GM23338 (cell line): ENCODE results near the gene THSD7A. TPM values are rescaled to one million over a fixed set of nuclear protein-coding genes. Genes with fewer than 3 reads are reported as not detected.

Source experiments
- ATAC-seq: fragments of 200-7000 bp; cut with Tn5 transposase; 3 replicates; pipeline ENCODE4 v1.9.1; 2020
- DNase-seq: peaks from one replicate; pipeline ENCODE4 v3.0.0-alpha.2; 2015; ENCODE audit warnings: low spot score
- H2AFZ ChIP-seq: fragments of 200-600 bp; sonication (generic); 2 replicates; pipeline ENCODE4 v1.8.0; 2016; ENCODE audit warnings: antibody characterized with exemption, mild to moderate bottlenecking, moderate library complexity
- H3F3A ChIP-seq: fragments of 200-600 bp; sonication (generic); replicated peaks from 2 replicates; pipeline ENCODE4 v1.8.0; 2017; ENCODE audit warnings: antibody characterized with exemption, mixed run types, low read depth
- H3K27ac ChIP-seq: fragments of 200-600 bp; sonication (generic); 2 replicates; pipeline ENCODE4 v1.6.1; 2016; ENCODE audit warnings: low read depth
- H3K27me3 ChIP-seq: fragments of 200-600 bp; sonication (generic); 2 replicates; pipeline ENCODE4 v1.8.0; 2016; ENCODE audit warnings: mild to moderate bottlenecking, mixed run types, moderate library complexity; ENCODE audit not compliant: insufficient read depth
- H3K36me3 ChIP-seq: fragments of 200-600 bp; sonication (generic); 2 replicates; pipeline ENCODE4 v1.8.0; 2016; ENCODE audit warnings: mild to moderate bottlenecking; ENCODE audit not compliant: insufficient read depth
- H3K4me1 ChIP-seq: fragments of 200-600 bp; sonication (generic); 2 replicates; pipeline ENCODE4 v1.8.0; 2016; ENCODE audit warnings: mild to moderate bottlenecking, moderate library complexity; ENCODE audit not compliant: insufficient read depth
- H3K4me2 ChIP-seq: fragments of 200-600 bp; sonication (generic); 2 replicates; pipeline ENCODE4 v1.7.1; 2017; ENCODE audit warnings: mixed run types
- H3K4me3 ChIP-seq: fragments of 200-600 bp; sonication (generic); 2 replicates; pipeline ENCODE4 v1.6.1; 2016; ENCODE audit warnings: mixed run types
- H3K79me2 ChIP-seq: fragments of 200-600 bp; sonication (generic); replicated peaks from 2 replicates; pipeline ENCODE4 v1.8.0; 2017; ENCODE audit warnings: mild to moderate bottlenecking; ENCODE audit not compliant: insufficient read depth
- H3K9me2 ChIP-seq: fragments of 200-600 bp; sonication (generic); 2 replicates; pipeline ENCODE4 v1.8.0; 2017; ENCODE audit not compliant: insufficient read depth
- H4K20me1 ChIP-seq: fragments of 200-600 bp; sonication (generic); replicated peaks from 2 replicates; pipeline ENCODE4 v1.8.0; 2017; ENCODE audit warnings: mild to moderate bottlenecking; ENCODE audit not compliant: insufficient read depth
- H3K27ac Mint-ChIP-seq: 2 replicates; pipeline ENCODE4 v1.8.0; 2020; ENCODE audit warnings: inconsistent platforms, mild to moderate bottlenecking, moderate library complexity, mixed read lengths
- H3K27me3 Mint-ChIP-seq: 3 replicates; pipeline ENCODE4 v1.8.0; 2022; ENCODE audit warnings: low read depth, mild to moderate bottlenecking, moderate library complexity, mixed read lengths, inconsistent platforms; ENCODE audit not compliant: insufficient read depth, poor library complexity
- H3K36me3 Mint-ChIP-seq: 3 replicates; pipeline ENCODE4 v1.8.0; 2021; ENCODE audit warnings: low read depth, mild to moderate bottlenecking, inconsistent platforms, moderate library complexity, mixed read lengths
- H3K4me1 Mint-ChIP-seq: 3 replicates; pipeline ENCODE4 v1.8.0; 2020; ENCODE audit warnings: mild to moderate bottlenecking, inconsistent platforms, mixed read lengths
- H3K4me3 Mint-ChIP-seq: 3 replicates; pipeline ENCODE4 v1.8.0; 2021; ENCODE audit warnings: moderate library complexity, mild to moderate bottlenecking, inconsistent platforms, mixed read lengths
- H3K9me3 Mint-ChIP-seq: 3 replicates; pipeline ENCODE4 v1.8.0; 2020; ENCODE audit warnings: moderate library complexity, mild to moderate bottlenecking, inconsistent platforms, mixed read lengths
- CREB1 ChIP-seq: fragments of 250-450 bp; sonication (Bioruptor Pico); IDR thresholded peaks from 2 replicates; pipeline ENCODE4 v1.5.0; 2020; ENCODE audit warnings: low read depth, mild to moderate bottlenecking, moderate library complexity
- CTCF ChIP-seq, 2 experiments: fragments of 200-600 bp in 1 of 2; sonication (generic) in 1 of 2; conservative IDR thresholded peaks; 2 replicates each; pipeline versions ENCODE4 v1.5.1 to v1.6.1; 2016 to 2017; ENCODE audit warnings: antibody characterized with exemption in 2 of 2, low read depth in 2 of 2, mild to moderate bottlenecking in 2 of 2, moderate library complexity in 1 of 2
- NANOG ChIP-seq: IDR thresholded peaks from 2 replicates; pipeline ENCODE4 v1.6.1; 2016; ENCODE audit warnings: antibody characterized with exemption, borderline replicate concordance
- STAT1 ChIP-seq: IDR thresholded peaks from one replicate; pipeline ENCODE4 v1.6.1; 2016; ENCODE audit warnings: antibody characterized with exemption; ENCODE audit not compliant: unreplicated experiment
- polyA plus RNA-seq: library from polyadenylated mRNA; unstranded; fragments of >200 nt; fragmentation: Nextera tagmentation; extraction: Ambion mirVana; gene quantifications from 2 replicates; pipeline ENCODE4 v1.2.1, GENCODE V29; 2016
- total RNA-seq: library from RNA; depleted of rRNA; stranded (reverse); fragments of >200 nt; shearing (Covaris generic); gene quantifications from 2 replicates; pipeline ENCODE4 v1.2.3, GENCODE V29; 2014
- TF ChIP-seq, protein P1 (sequence below): fragments of 250-450 bp; sonication (Bioruptor Pico); IDR thresholded peaks from 2 replicates; pipeline ENCODE4 v1.5.0; 2020; ENCODE audit warnings: mild to moderate bottlenecking, moderate library complexity

The THSD7A gene
- total and polyA plus RNA-seq, 2 experiments from 2014 or later = 1.3 to 2.1 TPM

- TF ChIP-seq, protein P1, sequence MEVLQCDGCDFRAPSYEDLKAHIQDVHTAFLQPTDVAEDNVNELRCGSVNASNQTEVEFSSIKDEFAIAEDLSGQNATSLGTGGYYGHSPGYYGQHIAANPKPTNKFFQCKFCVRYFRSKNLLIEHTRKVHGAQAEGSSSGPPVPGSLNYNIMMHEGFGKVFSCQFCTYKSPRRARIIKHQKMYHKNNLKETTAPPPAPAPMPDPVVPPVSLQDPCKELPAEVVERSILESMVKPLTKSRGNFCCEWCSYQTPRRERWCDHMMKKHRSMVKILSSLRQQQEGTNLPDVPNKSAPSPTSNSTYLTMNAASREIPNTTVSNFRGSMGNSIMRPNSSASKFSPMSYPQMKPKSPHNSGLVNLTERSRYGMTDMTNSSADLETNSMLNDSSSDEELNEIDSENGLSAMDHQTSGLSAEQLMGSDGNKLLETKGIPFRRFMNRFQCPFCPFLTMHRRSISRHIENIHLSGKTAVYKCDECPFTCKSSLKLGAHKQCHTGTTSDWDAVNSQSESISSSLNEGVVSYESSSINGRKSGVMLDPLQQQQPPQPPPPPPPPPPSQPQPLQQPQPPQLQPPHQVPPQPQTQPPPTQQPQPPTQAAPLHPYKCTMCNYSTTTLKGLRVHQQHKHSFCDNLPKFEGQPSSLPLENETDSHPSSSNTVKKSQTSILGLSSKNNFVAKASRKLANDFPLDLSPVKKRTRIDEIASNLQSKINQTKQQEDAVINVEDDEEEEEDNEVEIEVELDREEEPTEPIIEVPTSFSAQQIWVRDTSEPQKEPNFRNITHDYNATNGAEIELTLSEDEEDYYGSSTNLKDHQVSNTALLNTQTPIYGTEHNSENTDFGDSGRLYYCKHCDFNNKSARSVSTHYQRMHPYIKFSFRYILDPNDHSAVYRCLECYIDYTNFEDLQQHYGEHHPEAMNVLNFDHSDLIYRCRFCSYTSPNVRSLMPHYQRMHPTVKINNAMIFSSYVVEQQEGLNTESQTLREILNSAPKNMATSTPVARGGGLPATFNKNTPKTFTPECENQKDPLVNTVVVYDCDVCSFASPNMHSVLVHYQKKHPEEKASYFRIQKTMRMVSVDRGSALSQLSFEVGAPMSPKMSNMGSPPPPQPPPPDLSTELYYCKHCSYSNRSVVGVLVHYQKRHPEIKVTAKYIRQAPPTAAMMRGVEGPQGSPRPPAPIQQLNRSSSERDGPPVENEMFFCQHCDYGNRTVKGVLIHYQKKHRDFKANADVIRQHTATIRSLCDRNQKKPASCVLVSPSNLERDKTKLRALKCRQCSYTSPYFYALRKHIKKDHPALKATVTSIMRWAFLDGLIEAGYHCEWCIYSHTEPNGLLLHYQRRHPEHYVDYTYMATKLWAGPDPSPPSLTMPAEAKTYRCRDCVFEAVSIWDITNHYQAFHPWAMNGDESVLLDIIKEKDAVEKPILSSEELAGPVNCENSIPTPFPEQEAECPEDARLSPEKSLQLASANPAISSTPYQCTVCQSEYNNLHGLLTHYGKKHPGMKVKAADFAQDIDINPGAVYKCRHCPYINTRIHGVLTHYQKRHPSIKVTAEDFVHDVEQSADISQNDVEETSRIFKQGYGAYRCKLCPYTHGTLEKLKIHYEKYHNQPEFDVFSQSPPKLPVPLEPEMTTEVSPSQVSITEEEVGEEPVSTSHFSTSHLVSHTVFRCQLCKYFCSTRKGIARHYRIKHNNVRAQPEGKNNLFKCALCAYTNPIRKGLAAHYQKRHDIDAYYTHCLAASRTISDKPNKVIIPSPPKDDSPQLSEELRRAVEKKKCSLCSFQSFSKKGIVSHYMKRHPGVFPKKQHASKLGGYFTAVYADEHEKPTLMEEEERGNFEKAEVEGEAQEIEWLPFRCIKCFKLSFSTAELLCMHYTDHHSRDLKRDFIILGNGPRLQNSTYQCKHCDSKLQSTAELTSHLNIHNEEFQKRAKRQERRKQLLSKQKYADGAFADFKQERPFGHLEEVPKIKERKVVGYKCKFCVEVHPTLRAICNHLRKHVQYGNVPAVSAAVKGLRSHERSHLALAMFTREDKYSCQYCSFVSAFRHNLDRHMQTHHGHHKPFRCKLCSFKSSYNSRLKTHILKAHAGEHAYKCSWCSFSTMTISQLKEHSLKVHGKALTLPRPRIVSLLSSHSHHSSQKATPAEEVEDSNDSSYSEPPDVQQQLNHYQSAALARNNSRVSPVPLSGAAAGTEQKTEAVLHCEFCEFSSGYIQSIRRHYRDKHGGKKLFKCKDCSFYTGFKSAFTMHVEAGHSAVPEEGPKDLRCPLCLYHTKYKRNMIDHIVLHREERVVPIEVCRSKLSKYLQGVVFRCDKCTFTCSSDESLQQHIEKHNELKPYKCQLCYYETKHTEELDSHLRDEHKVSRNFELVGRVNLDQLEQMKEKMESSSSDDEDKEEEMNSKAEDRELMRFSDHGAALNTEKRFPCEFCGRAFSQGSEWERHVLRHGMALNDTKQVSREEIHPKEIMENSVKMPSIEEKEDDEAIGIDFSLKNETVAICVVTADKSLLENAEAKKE (CRISPR knock-in tag) = no peak
- no peak for TF ChIP-seq CREB1 (CRISPR knock-in tag)
- TF ChIP-seq STAT1 = no peak
- TF ChIP-seq NANOG = no peak
- no peak for TF ChIP-seq CTCF (conservative IDR thresholded peaks at IDR 0.05; ENCODE audit: low read depth in 2 of 2)
Observed at GRCh38 chr7:11875635-11876034, 43.6 kb upstream of the THSD7A start (continued).

DNA sequence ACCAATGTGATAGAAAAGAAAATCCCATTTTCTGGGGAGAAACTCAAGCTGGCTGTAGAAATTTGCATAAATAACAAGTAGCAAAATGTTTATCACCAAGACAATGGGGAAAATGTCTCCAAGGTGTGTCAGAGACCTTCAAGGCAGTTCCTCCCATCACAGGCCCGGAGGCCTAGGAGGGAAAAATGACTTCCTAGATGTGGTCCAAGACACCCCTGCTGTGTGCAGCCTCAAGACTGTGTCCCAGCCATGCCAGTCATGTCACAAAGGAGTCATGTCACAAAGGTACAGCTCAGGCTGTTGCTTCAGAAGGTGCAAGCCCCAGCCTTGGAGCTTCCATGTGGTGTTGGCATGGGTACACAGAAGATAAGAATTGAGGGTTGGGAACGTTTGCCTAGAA lies 33.7 kb upstream of the THSD7A start:
- no peak for TF ChIP-seq NANOG
- H3K4me3 ChIP-seq = no peak overlapping the region

More for the DNA sequence above, 33.7 kb upstream of the THSD7A start:
- DNase-seq (no peak), ATAC-seq (no peak)
- no peak overlapping the region for H3K27ac Mint-ChIP-seq
- no peaks in the 10 kb centered on the region for H3K4me1 Mint-ChIP-seq
- Histone ChIP-seq H3K9me2 (0 out of 2 replicates have a peak, but pooled peaks cover 7% of the 10 kb centered on the region), H3K4me2 (no peak overlapping the region), H3K36me3 (peaks cover 4% of the 10 kb centered on the region; the same call in 1 of the 2 replicates), H2AFZ (no peak overlapping the region), H3K79me2 (no peaks in the 10 kb centered on the region), H3K4me1 (no peaks in the 10 kb centered on the region), H3K27me3 (no peaks in the 10 kb centered on the region), H4K20me1 (no peaks in the 10 kb centered on the region), H3F3A (no peaks in the 10 kb centered on the region), H3K27ac (no peak overlapping the region)
- peaks cover 35% of the 10 kb centered on the region for H3K36me3 Mint-ChIP-seq
- H3K9me3 Mint-ChIP-seq = peaks cover 38% of the 10 kb centered on the region
- H3K4me3 Mint-ChIP-seq = no peak overlapping the region
- H3K27me3 Mint-ChIP-seq = no peaks in the 10 kb centered on the region
